Measurements from ENCODE around the gene FAM184A. TPM values are rescaled to one million over a fixed set of nuclear protein-coding genes. Genes with fewer than 3 reads are reported as not detected.

The FAM184A gene
- total RNA-seq, 1 donor from 2014 or later = 8.7 TPM

- no peak for DNase-seq (ENCODE audit: low spot score)
These were observed 165.3 kb downstream of the FAM184A start for GRCh38 chr6:118913161-118913560.

- no peak for DNase-seq (ENCODE audit: low spot score)
These were observed 165.8 kb downstream of the FAM184A start for GRCh38 chr6:118912646-118913045.

Other genes starting within 250 kb of the FAM184A start
- gene ASF1A, start 184.5 kb downstream of the FAM184A start, total RNA-seq (ENCODE audit: insufficient read depth, low replicate concordance) = 12.8 TPM
- gene MCM9, start 143.5 kb downstream of the FAM184A start, total RNA-seq (ENCODE audit: insufficient read depth, low replicate concordance) = 21.4 TPM

All from umbilical cord (tissue), 2 donors.